ENCODE results near the gene GOLGA6A.
"Not testable (repeated sequence)": the region's sequence is repeated elsewhere in the genome, so short reads cannot be mapped to it uniquely, and the experiment has no call there.

GOLGA6A gene

DNA sequence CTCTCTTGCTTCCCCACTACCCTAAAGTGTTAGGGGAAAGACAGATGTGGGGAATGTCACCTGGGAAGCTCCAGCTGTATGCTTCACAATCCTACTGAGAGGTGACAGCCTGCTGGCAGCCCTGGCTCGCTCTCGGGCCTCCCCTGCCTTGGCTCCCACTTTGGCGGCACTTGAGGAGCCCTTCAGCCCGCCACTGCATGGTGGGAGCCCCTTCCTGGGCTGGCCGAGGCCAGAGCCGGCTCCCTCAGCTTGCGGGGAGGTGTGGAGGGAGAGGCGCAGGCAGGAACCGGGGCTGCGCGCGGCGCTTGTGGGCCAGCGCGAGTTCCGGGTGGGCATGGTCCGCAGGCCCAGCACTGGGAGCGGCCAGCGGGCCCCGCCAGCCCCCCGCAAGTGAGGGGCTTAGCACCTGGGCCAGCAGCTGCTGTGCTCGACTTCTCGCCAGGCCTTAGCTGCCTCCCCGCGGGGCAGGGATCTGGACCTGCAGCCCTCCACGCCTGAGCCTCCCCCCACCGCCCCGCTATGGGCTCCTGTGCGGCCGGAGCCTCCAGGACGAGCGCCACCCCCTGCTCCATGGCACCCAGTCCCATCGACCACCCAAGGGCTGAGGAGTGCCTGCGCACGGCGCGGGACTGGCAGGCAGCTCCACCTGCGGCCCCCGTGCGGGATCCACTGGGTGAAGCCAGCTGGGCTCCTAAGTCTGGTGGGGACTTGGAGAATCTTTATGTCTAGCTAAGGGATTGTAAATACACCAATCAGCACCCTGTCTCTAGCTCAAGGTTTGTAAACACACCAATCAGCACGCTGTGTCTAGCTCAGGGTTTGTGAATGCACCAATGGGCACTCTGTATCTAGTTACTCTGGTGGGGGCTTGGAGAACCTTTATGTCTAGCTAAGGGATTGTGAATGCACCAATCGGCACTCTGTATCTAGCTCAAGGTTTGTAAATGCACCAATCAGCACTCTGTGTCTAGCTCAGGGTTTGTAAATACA lies 29.8 kb downstream of the GOLGA6A start:
- not testable (repeated sequence) for DNase-seq

DNA sequence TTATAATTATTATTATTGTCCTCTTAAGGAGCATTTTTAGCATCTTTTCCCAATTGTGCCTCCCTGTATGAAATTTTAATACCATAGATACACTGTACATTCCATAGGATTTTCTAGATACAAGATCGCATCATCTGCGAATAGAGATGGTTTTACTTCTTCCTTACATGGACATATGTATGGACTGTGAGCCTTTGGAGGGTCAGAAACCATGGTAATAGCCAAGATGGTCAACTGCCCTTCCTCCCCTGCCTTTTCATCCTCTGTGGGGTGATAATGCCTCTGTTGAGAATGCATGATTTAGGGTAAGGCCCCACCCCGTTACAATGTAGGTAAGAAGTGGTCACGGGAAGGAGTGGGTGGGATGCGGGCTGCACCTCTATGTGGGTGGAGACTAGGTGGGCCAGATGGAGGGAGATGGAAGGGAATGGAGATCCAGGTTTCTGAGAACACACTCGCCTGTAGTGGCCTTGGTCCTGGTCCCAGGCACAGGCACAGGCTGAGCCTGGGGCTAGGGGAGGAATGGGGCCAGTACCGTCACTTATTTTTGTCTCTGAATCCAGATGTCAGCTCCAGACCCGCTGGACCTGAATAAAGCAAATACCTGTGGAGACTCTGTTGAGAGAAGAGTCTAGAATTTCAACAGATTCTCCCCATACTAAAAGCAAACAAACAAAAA lies 31.7 kb downstream of the GOLGA6A start:
- DNase-seq, result no peak

DNA sequence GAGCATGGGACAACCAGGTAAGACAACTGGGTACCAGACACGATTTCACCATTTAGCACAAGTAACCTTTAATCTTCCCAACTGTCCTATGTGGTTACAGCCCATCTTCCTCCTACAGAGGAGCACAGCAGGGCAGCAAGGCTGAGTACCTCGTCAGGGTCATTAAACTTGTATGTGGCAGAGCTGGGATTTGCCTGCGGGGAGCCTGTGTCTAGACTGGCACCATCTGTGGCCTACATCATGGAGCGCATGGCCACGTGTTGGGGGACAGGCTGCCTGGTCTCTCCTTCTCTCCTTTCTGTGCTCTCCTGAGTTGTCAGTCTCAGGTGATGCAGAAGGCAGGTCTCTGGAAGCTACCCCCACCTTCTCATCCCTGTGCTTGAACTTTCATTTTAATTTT lies 32.2 kb downstream of the GOLGA6A start:
- DNase-seq, result no peak

DNA sequence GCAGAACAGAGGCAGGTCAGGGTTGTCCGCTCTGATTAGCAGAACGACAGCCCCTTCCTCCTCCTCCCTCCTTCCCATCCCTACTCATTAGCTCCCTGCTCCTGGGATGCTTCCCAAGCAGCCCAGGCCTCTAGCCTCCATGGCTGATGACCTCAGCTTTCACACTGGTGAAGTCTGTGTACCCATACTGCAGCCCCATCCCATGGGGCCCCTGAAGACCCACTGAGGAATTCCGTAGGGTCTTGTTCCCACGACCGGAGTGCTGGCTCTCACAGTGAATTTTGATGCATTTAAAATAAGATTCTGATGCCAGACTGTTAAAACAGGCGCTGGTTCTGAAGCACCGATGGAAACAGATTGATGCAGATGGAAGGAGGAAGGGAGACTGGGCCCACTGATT lies 36.1 kb downstream of the GOLGA6A start:
- no peak for DNase-seq

DNA sequence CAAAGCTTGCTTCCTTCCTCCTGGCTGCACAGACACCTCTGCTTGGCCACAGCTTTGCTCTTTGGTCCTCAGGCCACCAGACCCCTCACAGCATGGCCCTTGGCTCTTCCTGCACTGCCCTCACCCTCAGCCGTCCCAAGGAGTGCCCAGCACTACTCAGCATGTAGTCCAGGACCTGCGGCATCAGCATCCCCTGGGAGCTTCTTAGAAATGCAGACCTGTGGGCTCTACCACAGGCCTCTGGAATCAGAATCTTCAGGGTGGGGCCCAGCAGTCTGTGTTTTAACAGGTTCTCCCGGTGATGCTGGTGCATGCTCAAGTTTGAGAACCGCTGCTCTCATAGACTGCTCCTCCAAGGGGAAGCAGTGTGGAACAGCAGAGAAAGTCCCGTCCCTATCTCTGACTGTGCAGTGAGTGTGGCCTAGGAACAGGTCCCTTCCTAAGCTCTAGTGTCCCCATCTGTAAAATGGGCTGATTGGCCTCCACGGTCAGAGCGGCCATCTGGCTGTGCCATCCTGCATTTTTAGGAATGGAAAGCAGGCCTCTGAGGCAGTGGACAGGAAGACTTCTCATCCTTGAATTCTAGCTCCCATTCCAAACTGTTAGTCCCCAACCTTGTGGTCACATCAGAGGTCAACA lies 36.6 kb downstream of the GOLGA6A start:
- no peak for DNase-seq

DNA sequence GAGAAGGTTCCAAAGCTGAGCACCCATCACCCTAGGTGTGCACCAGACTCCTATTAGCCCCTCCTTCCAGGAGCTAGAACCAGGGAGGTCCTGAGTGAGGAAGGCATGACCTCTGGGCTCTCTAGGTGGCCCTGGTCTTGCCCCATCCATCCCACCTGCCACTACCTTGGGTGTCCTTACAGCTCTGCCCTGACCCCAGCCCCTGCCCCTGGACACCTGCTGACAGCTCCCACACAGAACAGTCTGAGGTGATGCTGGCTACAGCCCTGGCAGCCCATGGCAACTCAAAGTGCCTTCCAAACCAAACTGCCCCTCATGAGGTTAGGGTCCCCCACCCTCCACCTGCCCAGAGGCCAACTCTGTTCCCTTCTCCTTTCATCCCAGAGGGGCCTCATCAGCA lies 37.2 kb downstream of the GOLGA6A start:
- DNase-seq, result no peak

DNA sequence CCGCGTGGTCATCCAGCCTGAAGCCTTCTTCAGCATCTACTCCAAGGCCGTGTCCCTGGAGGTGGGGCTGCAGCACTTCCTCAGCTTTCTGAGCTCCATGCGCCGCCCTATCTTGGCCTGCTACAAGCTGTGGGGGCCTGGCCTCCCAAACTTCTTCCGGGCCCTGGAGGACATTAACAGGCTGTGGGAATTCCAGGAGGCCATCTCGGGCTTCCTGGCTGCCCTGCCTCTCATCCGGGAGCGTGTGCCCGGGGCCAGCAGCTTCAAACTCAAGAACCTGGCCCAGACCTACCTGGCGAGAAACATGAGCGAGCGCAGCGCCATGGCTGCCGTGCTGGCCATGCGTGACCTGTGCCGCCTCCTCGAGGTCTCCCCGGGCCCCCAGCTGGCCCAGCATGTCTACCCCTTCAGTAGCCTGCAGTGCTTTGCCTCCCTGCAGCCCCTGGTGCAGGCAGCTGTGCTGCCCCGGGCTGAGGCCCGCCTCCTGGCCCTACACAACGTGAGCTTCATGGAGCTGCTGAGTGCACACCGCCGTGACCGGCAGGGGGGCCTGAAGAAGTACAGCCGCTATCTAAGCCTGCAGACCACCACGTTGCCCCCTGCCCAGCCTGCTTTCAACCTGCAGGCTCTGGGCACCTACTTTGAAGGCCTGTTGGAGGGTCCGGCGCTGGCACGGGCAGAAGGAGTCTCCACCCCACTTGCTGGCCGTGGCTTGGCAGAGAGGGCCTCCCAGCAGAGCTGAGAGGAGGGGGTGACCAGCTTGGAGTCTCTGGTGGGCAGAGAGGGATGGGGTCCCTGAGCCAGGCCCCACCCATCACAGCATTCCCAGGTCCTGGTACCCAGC lies 37.9 kb downstream of the GOLGA6A start:
- no peak for DNase-seq

DNA sequence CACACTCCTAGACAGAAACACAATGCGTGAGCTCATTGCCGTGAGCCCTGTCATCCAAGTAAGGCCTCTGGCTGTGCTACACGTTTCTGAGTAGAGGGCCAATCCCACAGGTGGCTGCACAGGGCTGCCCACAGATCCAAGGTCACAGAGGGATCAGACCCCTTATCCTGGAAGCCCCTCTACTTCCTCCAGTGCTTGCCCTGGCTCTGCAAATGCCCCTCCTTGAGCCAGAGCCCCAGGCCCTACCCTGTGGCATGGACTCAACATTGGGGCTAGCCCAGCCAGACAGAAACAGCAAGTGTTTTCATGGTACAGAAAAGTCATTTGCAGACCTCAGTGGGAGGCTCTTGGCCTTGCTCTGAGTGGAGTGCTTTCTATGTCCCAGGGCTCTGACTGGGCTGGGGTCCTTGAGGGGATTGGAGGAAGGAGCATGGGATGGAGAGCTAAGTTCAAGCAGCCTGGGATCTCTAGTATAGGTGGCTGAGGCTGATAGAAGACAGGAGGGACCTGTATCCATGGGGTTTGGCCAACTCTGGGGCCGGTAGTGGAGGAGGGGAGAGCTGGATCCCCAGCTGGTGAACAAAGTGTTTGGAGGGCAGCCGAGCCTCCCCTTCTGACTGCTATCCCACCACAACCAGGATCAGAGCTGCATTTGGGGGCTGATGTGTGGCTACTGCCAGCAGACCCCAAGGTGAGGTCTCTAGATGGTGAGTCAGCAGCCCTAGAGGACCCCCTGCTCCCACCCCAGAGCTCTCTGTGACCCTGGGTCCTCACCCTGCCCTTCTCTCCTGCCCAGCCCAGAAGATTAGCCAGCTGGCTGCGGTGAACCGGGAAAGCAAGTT lies 38.7 kb downstream of the GOLGA6A start:
- no peak for DNase-seq

DNA sequence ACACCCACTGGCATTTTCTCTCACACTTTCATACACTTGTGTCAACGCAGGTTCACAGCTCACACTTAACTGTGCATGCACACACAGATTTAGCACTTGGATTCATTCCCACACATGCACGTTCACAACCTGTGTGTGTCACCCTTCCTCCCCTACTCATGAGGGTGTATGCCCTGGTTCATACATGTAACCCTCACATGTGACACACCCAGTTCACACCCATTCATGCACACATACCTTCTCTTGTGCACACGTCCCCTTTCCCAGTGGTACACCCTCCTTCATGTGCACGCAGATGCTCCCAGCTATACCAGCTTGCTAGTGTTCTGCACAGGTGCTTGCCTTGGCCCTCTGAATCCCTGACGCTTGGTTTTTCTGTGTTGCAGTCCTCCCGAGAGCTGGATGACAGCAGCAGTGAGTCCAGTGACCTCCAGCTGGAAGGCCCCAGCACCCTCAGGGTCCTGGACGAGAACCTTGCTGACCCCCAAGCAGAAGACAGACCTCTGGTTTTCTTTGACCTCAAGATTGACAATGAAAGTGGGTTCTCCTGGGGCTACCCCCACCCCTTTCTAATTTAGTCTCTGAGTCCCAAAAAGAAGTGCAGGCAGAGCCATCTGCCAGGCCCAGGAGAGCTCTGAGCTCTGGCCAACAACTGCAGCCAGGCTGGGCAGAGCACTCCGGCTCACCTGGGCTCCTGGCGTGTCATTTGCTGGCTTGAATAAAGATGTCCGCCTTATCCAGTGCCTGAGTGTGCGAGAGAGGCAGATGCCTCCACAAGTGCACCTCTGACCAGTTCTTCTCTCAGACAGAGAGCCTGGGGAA lies 39.5 kb downstream of the GOLGA6A start:
- no peak for DNase-seq

DNA sequence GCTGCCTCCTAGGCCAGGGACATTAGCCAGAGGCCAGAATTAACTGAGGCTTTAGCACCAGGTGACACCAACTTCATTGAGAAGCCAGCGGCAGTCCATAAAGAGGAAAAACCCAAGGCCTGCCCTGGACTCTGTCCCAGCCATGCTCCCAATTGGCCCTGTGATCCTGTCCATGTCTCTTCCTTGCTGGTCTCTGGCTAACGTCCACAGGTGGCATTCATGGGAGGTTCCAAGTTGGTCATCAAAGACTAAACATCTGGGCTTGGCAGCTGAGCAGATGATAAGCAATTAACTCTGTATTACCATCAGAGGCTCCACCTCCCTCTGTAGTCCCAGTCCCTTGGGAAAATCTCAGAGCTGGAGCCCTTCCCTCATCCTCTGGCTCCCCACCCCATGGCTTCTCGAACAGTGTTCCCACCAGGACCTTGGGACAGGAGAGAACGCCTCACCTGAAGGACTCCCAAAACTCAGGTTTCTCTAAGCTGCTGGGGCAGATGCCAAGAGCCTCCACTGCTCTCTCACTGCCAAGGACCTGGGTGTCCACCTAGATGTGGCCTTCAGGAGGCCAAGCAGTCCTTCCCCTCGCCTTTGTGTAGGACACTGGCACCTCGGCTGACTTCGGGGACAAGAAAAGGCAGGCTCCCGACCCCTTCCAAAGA lies 40.4 kb downstream of the GOLGA6A start:
- no peak for DNase-seq

DNA sequence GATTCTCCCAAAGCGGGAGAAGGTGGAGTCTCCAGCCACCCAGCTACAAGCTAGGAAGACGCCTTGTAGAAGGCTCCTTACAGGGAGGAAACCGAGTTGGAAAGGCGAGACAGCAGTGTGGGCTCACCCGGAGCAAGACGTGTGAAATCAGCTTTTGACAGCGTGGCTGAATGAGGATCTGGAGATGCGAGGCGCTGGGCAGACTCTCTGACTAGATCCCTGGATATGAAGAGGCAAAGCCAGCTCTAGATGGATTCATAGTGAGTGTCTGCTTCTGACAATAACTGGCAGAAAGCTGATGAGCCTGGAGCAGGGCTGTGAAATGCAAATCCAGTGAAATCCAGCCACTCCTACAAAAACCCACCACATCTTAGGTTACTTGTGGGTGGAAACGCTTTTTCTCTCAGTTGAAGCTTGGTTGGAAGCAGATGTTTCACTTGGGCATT lies 41.0 kb downstream of the GOLGA6A start:
- DNase-seq, result no peak

DNA sequence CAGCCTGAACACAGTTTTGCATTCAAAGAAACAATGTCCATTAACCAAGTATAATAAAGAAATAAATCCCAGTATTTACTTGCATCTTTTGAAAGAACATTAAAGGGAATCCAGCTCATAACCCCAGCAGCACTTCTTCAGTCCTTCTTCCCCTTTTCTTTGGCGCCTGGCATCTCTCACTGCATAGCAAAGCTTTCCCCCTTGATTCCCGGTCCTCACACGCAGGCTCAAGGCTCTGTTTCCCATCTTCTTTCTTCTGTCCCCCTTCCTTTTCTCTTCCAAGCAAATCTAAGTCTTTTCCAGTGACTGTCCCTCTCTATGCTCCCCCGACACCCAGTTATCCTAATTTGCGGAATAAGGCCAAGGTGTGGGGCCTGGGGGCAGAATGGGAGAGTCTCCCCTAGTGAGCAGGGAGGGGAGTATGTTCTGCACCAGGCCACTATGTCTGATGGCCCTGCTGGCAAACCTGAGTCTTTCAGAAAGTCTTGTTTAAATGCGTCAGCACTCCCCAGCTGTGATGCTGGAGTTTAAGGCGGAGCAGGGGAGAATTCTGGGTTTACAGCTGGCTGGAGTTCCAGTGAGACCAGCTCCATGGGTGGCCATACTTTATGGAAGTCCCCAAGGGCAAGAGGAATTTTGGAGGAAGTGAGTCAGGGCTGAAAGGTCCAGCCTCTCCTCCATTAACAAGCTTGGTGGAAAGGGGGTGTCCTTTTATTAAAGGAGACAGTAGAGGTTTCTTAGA lies 42.1 kb downstream of the GOLGA6A start:
- no peak for DNase-seq

DNA sequence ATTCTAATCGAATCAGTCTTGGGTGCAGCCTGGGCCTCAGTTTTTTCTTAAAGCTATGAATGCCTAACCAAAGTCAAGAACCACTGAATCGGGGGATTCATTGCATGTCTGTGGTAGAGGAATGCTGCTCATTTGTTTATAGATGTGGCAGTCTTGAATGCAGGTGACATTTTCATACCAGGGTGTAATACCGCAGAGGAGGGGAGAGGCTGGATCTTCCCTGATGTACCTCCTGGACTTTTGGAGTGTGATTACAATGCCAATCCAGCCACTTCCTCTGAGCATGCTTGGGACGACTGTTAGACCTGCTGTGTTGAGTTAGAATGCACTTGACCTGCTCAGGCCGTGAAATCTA lies 42.7 kb downstream of the GOLGA6A start:
- no peak for DNase-seq

DNA sequence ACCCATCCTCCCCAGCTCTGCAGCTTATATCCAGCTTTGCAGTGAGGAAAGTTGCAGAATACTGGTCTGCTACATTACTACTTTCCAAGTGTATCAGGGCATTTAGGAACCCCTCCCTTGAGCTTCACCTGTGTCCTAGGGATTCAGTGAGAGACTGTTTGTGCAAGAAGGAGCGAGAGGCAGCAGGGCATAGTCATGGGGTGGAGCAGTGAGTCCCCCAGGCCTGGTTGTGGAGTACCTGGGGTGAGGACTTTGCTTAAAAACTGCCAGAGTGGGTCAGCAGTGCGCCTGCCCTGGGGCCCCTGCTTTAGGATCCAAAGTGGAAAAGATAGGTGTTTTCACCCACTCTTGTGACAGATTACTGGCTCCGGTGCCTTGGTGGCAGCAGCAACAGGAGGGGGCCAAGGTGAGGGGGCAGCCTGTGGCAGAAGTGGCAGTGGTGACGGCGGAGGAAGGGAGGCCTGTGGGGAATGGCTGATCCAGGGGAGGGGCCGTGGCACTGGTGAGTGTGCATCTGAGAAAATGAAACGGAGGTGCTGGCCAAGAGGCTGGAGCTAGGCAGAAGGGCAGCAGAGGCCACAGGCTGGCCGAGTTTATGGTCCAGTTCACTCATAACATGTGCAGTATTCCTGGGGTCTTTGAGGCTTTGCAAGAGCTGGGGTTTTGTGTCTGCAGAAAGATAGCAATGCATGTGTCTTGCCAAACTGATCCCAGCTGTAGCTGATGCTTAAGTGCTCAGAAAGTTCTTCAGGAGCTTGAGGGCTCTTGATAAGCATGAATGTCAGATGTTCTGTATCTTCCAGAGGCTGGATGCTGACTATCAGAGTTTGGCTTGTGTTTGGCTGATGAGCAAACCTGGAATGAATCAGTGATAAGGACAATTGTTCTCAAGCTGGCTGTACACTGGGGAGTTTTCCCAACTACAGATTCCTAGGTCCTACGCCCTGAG lies 43.4 kb downstream of the GOLGA6A start:
- no peak for DNase-seq

DNA sequence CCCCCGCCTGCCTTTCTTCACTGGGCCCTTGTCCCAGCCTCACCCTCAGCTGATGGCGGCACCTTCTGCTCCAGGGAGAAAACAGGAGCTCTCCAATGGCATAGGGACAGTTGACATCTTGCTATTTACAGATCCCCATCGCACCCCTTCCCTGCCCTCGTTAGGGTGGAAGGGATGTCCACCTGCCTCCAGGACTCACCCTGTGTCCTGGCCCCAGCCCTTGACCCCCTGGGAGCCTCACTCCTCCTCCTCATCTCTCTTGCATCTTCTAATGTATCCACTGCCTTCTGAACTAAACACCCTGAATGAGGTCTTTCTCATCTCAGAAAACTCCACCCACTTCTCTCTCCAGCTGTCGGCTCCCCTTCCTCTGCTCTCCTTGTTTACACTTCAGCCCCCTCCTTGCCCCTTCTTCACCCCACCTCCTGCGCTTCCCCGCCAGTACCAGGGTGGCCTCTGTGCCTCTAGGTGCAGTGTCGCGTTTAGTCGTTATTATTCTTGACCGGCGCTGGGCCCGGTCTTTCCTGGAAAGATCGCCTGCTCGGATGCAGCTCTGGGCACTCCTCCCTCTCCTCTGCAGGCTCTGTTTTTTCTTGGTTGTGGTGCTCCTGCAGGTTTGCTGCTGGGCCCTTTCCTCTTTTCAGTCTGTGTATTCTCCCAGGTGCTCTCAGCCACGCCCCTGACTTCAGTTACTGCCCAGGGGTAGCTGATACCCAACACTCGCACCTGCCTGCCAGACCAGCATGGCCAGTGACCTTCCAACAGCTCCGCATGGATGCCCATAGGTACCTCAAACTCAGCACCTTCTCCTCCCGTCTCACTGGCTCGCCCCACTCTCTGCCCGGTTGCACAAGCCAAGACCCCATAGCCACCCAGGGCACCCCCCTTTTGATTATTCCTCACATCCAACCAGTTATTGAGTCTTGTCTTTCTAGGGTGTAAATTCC lies 44.9 kb downstream of the GOLGA6A start:
- no peak for DNase-seq

DNA sequence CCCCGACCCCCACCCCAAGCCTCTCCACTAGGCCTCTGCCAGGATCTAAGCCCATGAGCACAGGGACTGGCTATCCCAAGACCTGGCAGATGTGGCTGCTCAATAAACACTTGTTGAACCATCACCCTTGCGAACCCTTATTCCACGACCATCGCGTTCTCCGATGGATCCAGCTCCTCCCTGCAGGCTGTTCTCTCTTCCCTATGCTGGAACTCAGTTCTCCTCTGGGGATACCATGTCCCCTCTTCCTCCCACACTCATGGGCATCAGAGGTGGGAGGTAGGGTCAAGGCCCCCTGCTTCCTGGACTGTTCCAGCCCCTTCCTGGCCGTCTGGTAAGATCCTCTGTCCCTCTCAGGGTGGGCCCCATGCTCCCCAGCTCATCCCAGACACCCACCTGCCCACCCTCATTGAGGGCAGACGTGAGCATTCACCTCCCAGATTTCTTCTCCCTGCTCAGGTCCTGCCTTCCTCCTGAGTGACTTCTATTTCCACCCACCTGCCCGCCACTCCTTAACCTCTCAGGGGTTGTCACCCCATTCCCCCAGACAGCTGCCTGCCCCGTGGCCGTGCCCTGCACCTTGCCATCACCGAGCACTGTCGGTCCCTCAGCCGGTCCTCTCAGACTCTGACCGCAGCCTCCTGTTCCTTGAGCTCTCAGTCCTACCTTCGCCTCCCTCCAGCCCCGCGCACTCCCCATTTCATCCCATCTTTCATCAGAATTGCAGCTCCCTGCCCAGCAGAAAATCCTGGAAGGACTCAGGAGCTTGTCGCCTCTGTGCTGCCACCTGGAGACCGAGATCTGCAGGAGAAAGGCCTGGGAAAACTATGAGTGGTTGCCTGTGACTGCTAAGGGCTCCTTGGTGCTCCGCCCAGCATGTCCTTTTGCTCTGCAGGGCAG lies 45.8 kb downstream of the GOLGA6A start:
- DNase-seq, result no peak

Measured in NCI-H146 (cell line).